HepG2 (cell line): ENCODE data around the gene SECTM1. TPM values are rescaled to one million over a fixed set of nuclear protein-coding genes. Genes with fewer than 3 reads are reported as not detected.

Experiments
- FOSL2 ChIP-seq: sonication (generic); formaldehyde crosslinking; IDR thresholded peaks from 2 replicates; pipeline ENCODE4 v1.4.0; 2020; ENCODE audit warnings: missing genetic modification reagents
- HHEX ChIP-seq: IDR thresholded peaks from 2 replicates; pipeline ENCODE4 v1.6.1; 2016; ENCODE audit warnings: control low read depth
- KAT2B ChIP-seq: fragments of 150-350 bp; IDR thresholded peaks from 2 replicates; pipeline ENCODE4 v1.6.1; 2014; ENCODE audit warnings: low read depth, low read length, borderline replicate concordance
- MIER3 ChIP-seq: IDR thresholded peaks from 2 replicates; pipeline ENCODE4 v1.6.1; 2016; ENCODE audit warnings: missing compliant biosample characterization, borderline replicate concordance
- MIXL1 ChIP-seq: IDR thresholded peaks from 2 replicates; pipeline ENCODE4 v1.6.1; 2016
- NCOA5 ChIP-seq: sonication (generic); formaldehyde crosslinking; IDR thresholded peaks from 2 replicates; pipeline ENCODE4 v1.4.0; 2020; ENCODE audit warnings: missing genetic modification reagents
- NFYB ChIP-seq: sonication (generic); formaldehyde crosslinking; IDR thresholded peaks from 2 replicates; pipeline ENCODE4 v1.4.0; 2020; ENCODE audit warnings: missing genetic modification reagents
- NONO ChIP-seq, 2 experiments: fragments of 450-650 bp in 1 of 2; sonication (generic) in 1 of 2; formaldehyde crosslinking in 1 of 2; IDR thresholded peaks in 1 of 2; conservative IDR thresholded peaks in 1 of 2; 2 replicates each; pipeline versions ENCODE4 v1.6.1 to v1.8.0; 2017 to 2022; ENCODE audit warnings: mild to moderate bottlenecking in 1 of 2, missing genetic modification reagents in 1 of 2, moderate library complexity in 1 of 2
- PCBP1 ChIP-seq: fragments of 200-400 bp; formaldehyde crosslinking; IDR thresholded peaks from 2 replicates; pipeline ENCODE4 v1.6.1; 2017; ENCODE audit warnings: mild to moderate bottlenecking, low read depth, low read length, borderline replicate concordance
- SATB2 ChIP-seq: sonication (generic); formaldehyde crosslinking; IDR thresholded peaks from 2 replicates; pipeline ENCODE4 v1.5.0; 2020; ENCODE audit warnings: missing genetic modification reagents
- ZNF503 ChIP-seq: sonication (generic); formaldehyde crosslinking; IDR thresholded peaks from 2 replicates; pipeline ENCODE4 v1.4.0; 2020; ENCODE audit warnings: missing genetic modification reagents
- ZNF557 ChIP-seq: sonication (generic); formaldehyde crosslinking; IDR thresholded peaks from 2 replicates; pipeline ENCODE4 v1.4.0; 2020; ENCODE audit warnings: missing genetic modification reagents
- ZNF782 ChIP-seq: sonication (generic); formaldehyde crosslinking; IDR thresholded peaks from 2 replicates; pipeline ENCODE4 v1.4.0; 2020; ENCODE audit warnings: missing genetic modification reagents, mild to moderate bottlenecking, borderline replicate concordance
- polyA plus RNA-seq, 8 experiments: library from polyadenylated mRNA; depleted of rRNA in 3 of 8; stranded (reverse) in 7 of 8; unstranded in 1 of 8; fragments of >200 nt; fragmentation: Illumina TruSeq in 4 of 8; extraction: Trizol in 4 of 8; gene quantifications; 2 replicates each; pipeline versions ENCODE4 v1.2.1 to v1.2.3, GENCODE V29; 2011 to 2016; ENCODE audit warnings: low read depth in 4 of 8, missing spikeins in 1 of 8, mixed read lengths in 1 of 8; ENCODE audit not compliant: insufficient read depth in 1 of 8
- total RNA-seq, 5 experiments: library from RNA; depleted of rRNA; stranded (reverse); fragments of >200 nt; fragmentation: Illumina TruSeq; extraction: Trizol; gene quantifications; 2 replicates each; pipeline ENCODE4 v1.2.3, GENCODE V29; 2016; ENCODE audit warnings: low read depth in 1 of 5
- TF ChIP-seq, protein P1 (sequence below): sonication (generic); formaldehyde crosslinking; IDR thresholded peaks from 2 replicates; pipeline ENCODE4 v1.5.1; 2020; ENCODE audit warnings: missing genetic modification reagents, mild to moderate bottlenecking, borderline replicate concordance
- TF ChIP-seq, protein P2 (sequence below): sonication (generic); formaldehyde crosslinking; IDR thresholded peaks from 2 replicates; pipeline ENCODE4 v1.4.0; 2020; ENCODE audit warnings: mild to moderate bottlenecking, missing genetic modification reagents, borderline replicate concordance
- TF ChIP-seq, protein P3 (sequence below): sonication (generic); formaldehyde crosslinking; IDR thresholded peaks from 2 replicates; pipeline ENCODE4 v1.4.0; 2020; ENCODE audit warnings: missing genetic modification reagents

SECTM1 gene
- total and polyA plus RNA-seq, 2 of the 13 experiments (the other 11 are each of a cell fraction or from before 2014, with no cell fraction given): 3.5 to 5.3 TPM

DNA sequence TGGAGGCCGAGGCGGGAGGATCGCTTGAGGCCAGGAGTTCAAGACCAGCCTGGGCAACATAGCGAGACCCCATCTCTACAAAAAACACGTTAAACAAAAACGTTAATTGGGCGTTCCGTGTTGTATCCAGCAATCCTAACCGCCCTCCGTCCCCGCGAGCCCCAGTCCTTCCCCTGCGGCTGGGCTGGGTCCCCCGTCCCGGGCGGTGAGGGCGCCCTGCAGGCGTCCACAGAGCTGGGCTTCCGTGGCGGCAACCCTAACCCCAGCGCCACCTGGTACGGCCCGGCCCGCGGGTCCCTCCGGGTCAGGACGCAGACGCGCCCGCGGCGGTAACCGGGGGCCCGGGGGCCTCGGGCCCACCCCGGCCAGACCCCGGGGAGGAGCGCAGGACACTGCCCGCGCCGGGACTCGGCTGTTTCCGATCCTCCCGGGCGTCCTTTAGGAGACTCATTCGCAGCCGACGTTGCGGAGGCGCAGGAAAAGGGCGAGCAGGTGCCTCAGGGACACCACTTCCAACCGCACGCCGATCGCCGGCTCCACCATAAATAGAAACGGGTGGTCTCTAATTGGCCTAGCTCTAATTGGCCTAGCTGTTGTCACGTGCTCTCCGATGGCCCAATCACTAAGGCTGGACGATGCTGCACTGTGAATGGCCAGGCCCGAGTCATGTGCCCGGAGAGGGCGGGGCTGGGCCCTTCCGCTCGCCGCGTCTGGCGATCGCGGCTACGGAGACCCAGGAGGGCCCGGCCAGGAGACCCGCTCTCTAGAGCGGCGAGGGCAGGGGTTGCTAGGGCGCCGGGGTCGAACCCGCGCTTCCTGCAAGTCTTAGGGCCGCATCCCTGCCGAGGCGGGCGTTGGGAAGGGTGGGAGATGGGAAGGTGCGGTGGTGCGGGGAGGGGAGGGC lies 41.1 kb downstream of the SECTM1 start (continued):
- TF ChIP-seq FOSL2 (CRISPR knock-in tag): peak; percentile 16; the same call in 1 of the 2 replicates
- TF ChIP-seq ZNF782: peak; percentile 86
- no peak for TF ChIP-seq ZNF557 (CRISPR knock-in tag)
- TF ChIP-seq KAT2B: no peak
- TF ChIP-seq NCOA5: no peak
- TF ChIP-seq SATB2 (CRISPR knock-in tag): peak; percentile 73; the same call in 1 of the 2 replicates
- peak; percentile 96 for TF ChIP-seq NFYB (CRISPR knock-in tag)
- no peak for TF ChIP-seq HHEX (CRISPR knock-in tag)
- TF ChIP-seq, protein P1, sequence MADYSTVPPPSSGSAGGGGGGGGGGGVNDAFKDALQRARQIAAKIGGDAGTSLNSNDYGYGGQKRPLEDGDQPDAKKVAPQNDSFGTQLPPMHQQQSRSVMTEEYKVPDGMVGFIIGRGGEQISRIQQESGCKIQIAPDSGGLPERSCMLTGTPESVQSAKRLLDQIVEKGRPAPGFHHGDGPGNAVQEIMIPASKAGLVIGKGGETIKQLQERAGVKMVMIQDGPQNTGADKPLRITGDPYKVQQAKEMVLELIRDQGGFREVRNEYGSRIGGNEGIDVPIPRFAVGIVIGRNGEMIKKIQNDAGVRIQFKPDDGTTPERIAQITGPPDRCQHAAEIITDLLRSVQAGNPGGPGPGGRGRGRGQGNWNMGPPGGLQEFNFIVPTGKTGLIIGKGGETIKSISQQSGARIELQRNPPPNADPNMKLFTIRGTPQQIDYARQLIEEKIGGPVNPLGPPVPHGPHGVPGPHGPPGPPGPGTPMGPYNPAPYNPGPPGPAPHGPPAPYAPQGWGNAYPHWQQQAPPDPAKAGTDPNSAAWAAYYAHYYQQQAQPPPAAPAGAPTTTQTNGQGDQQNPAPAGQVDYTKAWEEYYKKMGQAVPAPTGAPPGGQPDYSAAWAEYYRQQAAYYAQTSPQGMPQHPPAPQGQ (CRISPR knock-in tag): no peak; the same call in 1 of the 2 replicates
- peak; percentile 82; the same call in 1 of the 2 replicates for TF ChIP-seq MIER3 (CRISPR knock-in tag)
- no peak; the same call in 1 of the 2 replicates for TF ChIP-seq ZNF503 (CRISPR knock-in tag)
- TF ChIP-seq, protein P2, sequence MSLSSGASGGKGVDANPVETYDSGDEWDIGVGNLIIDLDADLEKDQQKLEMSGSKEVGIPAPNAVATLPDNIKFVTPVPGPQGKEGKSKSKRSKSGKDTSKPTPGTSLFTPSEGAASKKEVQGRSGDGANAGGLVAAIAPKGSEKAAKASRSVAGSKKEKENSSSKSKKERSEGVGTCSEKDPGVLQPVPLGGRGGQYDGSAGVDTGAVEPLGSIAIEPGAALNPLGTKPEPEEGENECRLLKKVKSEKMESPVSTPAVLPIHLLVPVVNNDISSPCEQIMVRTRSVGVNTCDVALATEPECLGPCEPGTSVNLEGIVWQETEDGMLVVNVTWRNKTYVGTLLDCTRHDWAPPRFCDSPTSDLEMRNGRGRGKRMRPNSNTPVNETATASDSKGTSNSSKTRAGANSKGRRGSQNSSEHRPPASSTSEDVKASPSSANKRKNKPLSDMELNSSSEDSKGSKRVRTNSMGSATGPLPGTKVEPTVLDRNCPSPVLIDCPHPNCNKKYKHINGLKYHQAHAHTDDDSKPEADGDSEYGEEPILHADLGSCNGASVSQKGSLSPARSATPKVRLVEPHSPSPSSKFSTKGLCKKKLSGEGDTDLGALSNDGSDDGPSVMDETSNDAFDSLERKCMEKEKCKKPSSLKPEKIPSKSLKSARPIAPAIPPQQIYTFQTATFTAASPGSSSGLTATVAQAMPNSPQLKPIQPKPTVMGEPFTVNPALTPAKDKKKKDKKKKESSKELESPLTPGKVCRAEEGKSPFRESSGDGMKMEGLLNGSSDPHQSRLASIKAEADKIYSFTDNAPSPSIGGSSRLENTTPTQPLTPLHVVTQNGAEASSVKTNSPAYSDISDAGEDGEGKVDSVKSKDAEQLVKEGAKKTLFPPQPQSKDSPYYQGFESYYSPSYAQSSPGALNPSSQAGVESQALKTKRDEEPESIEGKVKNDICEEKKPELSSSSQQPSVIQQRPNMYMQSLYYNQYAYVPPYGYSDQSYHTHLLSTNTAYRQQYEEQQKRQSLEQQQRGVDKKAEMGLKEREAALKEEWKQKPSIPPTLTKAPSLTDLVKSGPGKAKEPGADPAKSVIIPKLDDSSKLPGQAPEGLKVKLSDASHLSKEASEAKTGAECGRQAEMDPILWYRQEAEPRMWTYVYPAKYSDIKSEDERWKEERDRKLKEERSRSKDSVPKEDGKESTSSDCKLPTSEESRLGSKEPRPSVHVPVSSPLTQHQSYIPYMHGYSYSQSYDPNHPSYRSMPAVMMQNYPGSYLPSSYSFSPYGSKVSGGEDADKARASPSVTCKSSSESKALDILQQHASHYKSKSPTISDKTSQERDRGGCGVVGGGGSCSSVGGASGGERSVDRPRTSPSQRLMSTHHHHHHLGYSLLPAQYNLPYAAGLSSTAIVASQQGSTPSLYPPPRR (CRISPR knock-in tag): peak; percentile 21; the same call in 1 of the 2 replicates
- TF ChIP-seq MIXL1 (CRISPR knock-in tag): peak; percentile 88
- no peak for TF ChIP-seq NONO (IDR thresholded peaks at IDR 0.05)
- peak; percentile 79; the same call in 1 of the 2 replicates for TF ChIP-seq NONO (CRISPR knock-in tag; conservative IDR thresholded peaks at IDR 0.05)
- TF ChIP-seq, protein P3, sequence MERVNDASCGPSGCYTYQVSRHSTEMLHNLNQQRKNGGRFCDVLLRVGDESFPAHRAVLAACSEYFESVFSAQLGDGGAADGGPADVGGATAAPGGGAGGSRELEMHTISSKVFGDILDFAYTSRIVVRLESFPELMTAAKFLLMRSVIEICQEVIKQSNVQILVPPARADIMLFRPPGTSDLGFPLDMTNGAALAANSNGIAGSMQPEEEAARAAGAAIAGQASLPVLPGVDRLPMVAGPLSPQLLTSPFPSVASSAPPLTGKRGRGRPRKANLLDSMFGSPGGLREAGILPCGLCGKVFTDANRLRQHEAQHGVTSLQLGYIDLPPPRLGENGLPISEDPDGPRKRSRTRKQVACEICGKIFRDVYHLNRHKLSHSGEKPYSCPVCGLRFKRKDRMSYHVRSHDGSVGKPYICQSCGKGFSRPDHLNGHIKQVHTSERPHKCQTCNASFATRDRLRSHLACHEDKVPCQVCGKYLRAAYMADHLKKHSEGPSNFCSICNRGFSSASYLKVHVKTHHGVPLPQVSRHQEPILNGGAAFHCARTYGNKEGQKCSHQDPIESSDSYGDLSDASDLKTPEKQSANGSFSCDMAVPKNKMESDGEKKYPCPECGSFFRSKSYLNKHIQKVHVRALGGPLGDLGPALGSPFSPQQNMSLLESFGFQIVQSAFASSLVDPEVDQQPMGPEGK (CRISPR knock-in tag): peak; percentile 62
- peak; percentile 7; the same call in 1 of the 2 replicates for TF ChIP-seq PCBP1
